CD4-positive, alpha-beta memory T cell (primary cell): ENCODE measurements around the gene SLC35F3. TPM values are rescaled to one million over a fixed set of nuclear protein-coding genes. Genes with fewer than 3 reads are reported as not detected.

Source experiments
- CTCF ChIA-PET: fragments of 350-600 bp; sonication (Branson Sonifier 250); formaldehyde crosslinking; loops from one replicate; lab custom pipeline; 2021; ENCODE audit warnings: inconsistent platforms; ENCODE audit not compliant: partially characterized antibody; lab: Charles Lee
- POLR2A ChIA-PET: fragments of 350-600 bp; sonication (Branson Sonifier 250); formaldehyde crosslinking; loops from one replicate; lab custom pipeline; 2021; ENCODE audit not compliant: partially characterized antibody; lab: Charles Lee
- DNase-seq, 5 donors: peaks; one replicate each; pipeline versions ENCODE4 v3.0.0 to v3.0.0-alpha.2; 2020 to 2022; ENCODE audit warnings: mixed read lengths in 1 of 5
- H3K27ac ChIP-seq: one replicate; pipeline ENCODE4 v1.7.0; 2013; ENCODE audit warnings: low read depth, low read length
- H3K27me3 ChIP-seq: 2 replicates; pipeline ENCODE4 v1.7.0; 2013; ENCODE audit warnings: mild to moderate bottlenecking, low read length, moderate library complexity; ENCODE audit not compliant: insufficient read depth
- H3K36me3 ChIP-seq: 2 replicates; pipeline ENCODE4 v1.7.0; 2013; ENCODE audit warnings: mild to moderate bottlenecking, low read length, moderate library complexity; ENCODE audit not compliant: insufficient read depth
- H3K4me1 ChIP-seq: 2 replicates; pipeline ENCODE4 v1.7.0; 2013; ENCODE audit warnings: mild to moderate bottlenecking, low read length, moderate library complexity; ENCODE audit not compliant: insufficient read depth
- H3K4me3 ChIP-seq, 2 donors: one replicate each; pipeline ENCODE4 v1.7.0; 2013; ENCODE audit warnings: low read length in 2 of 2, mild to moderate bottlenecking in 1 of 2
- H3K9me3 ChIP-seq, 2 donors: one replicate each; pipeline ENCODE4 v1.7.0; 2013; ENCODE audit warnings: low read length in 2 of 2, control low read depth in 1 of 2; ENCODE audit not compliant: control insufficient read depth in 1 of 2
- H3K27ac Mint-ChIP-seq, 7 donors: one replicate each; pipeline ENCODE4 v1.8.0; 2020 to 2021; ENCODE audit warnings: mixed read lengths in 7 of 7, mild to moderate bottlenecking in 6 of 7, inconsistent platforms in 3 of 7, moderate library complexity in 3 of 7
- H3K27me3 Mint-ChIP-seq, 2 donors: one replicate each; pipeline ENCODE4 v1.8.0; 2020 to 2021; ENCODE audit warnings: mixed read lengths in 2 of 2
- H3K36me3 Mint-ChIP-seq, 2 donors: one replicate each; pipeline ENCODE4 v1.8.0; 2020 to 2021; ENCODE audit warnings: mixed read lengths in 2 of 2, inconsistent platforms in 1 of 2, mild to moderate bottlenecking in 1 of 2
- H3K4me1 Mint-ChIP-seq, 4 donors: one replicate each; pipeline ENCODE4 v1.8.0; 2020 to 2021; ENCODE audit warnings: mixed read lengths in 4 of 4, mild to moderate bottlenecking in 1 of 4
- H3K4me3 Mint-ChIP-seq, 8 donors: one replicate each; pipeline ENCODE4 v1.8.0; 2020 to 2021; ENCODE audit warnings: mixed read lengths in 8 of 8, mild to moderate bottlenecking in 7 of 8, moderate library complexity in 6 of 8, inconsistent platforms in 3 of 8
- H3K9me3 Mint-ChIP-seq, 8 donors: one replicate each; pipeline ENCODE4 v1.8.0; 2020 to 2021; ENCODE audit warnings: mixed read lengths in 8 of 8, mild to moderate bottlenecking in 5 of 8, inconsistent platforms in 3 of 8, moderate library complexity in 1 of 8
- intact Hi-C: fragments of 100-400 bp; cut with micrococcal nuclease; formaldehyde crosslinking; loops from one replicate; pipeline ENCODE4 v1.15.1; 2023
- polyA plus RNA-seq, 2 donors: library from polyadenylated mRNA; unstranded; fragments of 300-500 nt; fragmentation: Illumina TruSeq; gene quantifications; one replicate each; pipeline ENCODE4 v1.2.3, GENCODE V29; 2021
- total RNA-seq, 2 experiments: library from RNA; stranded (reverse); gene quantifications; one replicate each; pipeline ENCODE4 v1.2.3, GENCODE V29; 2021

Gene SLC35F3
- total and polyA plus RNA-seq, 4 experiments from 2014 or later: 0.12 to 0.84 TPM; not detected in 2

GRCh38 chr1:234330843-234331215 lies 426.4 kb downstream of the SLC35F3 start:
- Mint-ChIP-seq H3K9me3 (peaks cover 0 to 6% (median 1%) of the 10 kb centered on the region in 8 donors), H3K27ac (no peak overlapping the region), H3K4me1 (peaks cover 7 to 11% (median 9%) of the 10 kb centered on the region in 4 donors), H3K36me3 (no peaks in the 10 kb centered on the region), H3K27me3 (peaks cover 7 to 25% of the 10 kb centered on the region in 2 donors), H3K4me3 (no peak overlapping the region)
- ChIA-PET POLR2A (no interaction called here), CTCF (interaction anchor here (1.6 kb wide), 1 partner anchor 12 kb away, joined by 3 read pairs; no protein-coding TSS in a partner anchor)
- Histone ChIP-seq H3K27me3 (no peaks in the 10 kb centered on the region), H3K36me3 (no peaks in the 10 kb centered on the region), H3K4me3 (no peak overlapping the region), H3K9me3 (no peaks in the 10 kb centered on the region), H3K27ac (no peak overlapping the region), H3K4me1 (peaks cover 7% of the 10 kb centered on the region)
- intact Hi-C loops: no loop called here
- no peak for DNase-seq

- POLR2A ChIA-PET: no interaction called here
- intact Hi-C loops: no loop called here
- no peak for DNase-seq
- Mint-ChIP-seq H3K4me3 (no peak overlapping the region), H3K27ac (no peak overlapping the region), H3K36me3 (no peaks in the 10 kb centered on the region), H3K27me3 (peaks cover 7 to 28% of the 10 kb centered on the region in 2 donors), H3K4me1 (peaks cover 3 to 5% (median 4%) of the 10 kb centered on the region in 4 donors), H3K9me3 (peaks cover 0 to 12% (median 8%) of the 10 kb centered on the region in 8 donors)
- H3K27me3 ChIP-seq: no peaks in the 10 kb centered on the region
- H3K9me3 ChIP-seq: no peaks in the 10 kb centered on the region
- H3K4me1 ChIP-seq: peaks cover 4% of the 10 kb centered on the region
- no peaks in the 10 kb centered on the region for H3K36me3 ChIP-seq
- H3K27ac ChIP-seq: no peak overlapping the region
- H3K4me3 ChIP-seq: no peak overlapping the region
- CTCF ChIA-PET: interaction anchor here (1.6 kb wide), 1 partner anchor 13 kb away, joined by 3 read pairs; no protein-coding TSS in a partner anchor
Measured at GRCh38 chr1:234331507-234331906, 427.0 kb downstream of the SLC35F3 start.

- CTCF ChIA-PET: interaction anchor here (2.2 to 2.5 kb wide), 2 partner anchors 9 to 26 kb away, joined by 8 to 17 read pairs; no protein-coding TSS in a partner anchor
- peaks cover 8 to 19% of the 10 kb centered on the region in 2 donors for H3K27me3 Mint-ChIP-seq
Measured at GRCh38 chr1:234336359-234336758, 431.9 kb downstream of the SLC35F3 start.

GRCh38 chr1:234337233-234337632 lies 432.8 kb downstream of the SLC35F3 start:
- ChIA-PET POLR2A (no interaction called here), CTCF (interaction anchor here (2.2 to 2.5 kb wide), 2 partner anchors 10 to 27 kb away, joined by 8 to 17 read pairs; no protein-coding TSS in a partner anchor)
- no peaks in the 10 kb centered on the region for H3K27me3 ChIP-seq
- peaks cover 1 to 7% of the 10 kb centered on the region in 2 donors for H3K36me3 Mint-ChIP-seq
- peaks cover 0 to 38% (median 26%) of the 10 kb centered on the region in 8 donors for H3K9me3 Mint-ChIP-seq
- intact Hi-C loops: no loop called here
- no peak overlapping the region for H3K4me3 Mint-ChIP-seq
- H3K36me3 ChIP-seq: no peaks in the 10 kb centered on the region
- H3K4me1 ChIP-seq: no peaks in the 10 kb centered on the region
- H3K27ac ChIP-seq: no peak overlapping the region
- peaks cover 8 to 11% of the 10 kb centered on the region in 2 donors for H3K27me3 Mint-ChIP-seq
- no peak for DNase-seq
- H3K4me1 Mint-ChIP-seq: no peaks in the 10 kb centered on the region
- no peak overlapping the region for H3K27ac Mint-ChIP-seq
- H3K9me3 ChIP-seq: no peaks in the 10 kb centered on the region
- no peak overlapping the region for H3K4me3 ChIP-seq

More at GRCh38 chr1:234336359-234336758, 431.9 kb downstream of the SLC35F3 start:
- H3K27me3 ChIP-seq: no peaks in the 10 kb centered on the region
- intact Hi-C loops: no loop called here
- H3K9me3 ChIP-seq: no peaks in the 10 kb centered on the region
- no peak overlapping the region for H3K4me3 Mint-ChIP-seq
- H3K36me3 ChIP-seq: no peaks in the 10 kb centered on the region
- H3K27ac ChIP-seq: no peak overlapping the region
- H3K4me3 ChIP-seq: no peak overlapping the region
- H3K27ac Mint-ChIP-seq: no peak overlapping the region
- no peak for DNase-seq
- H3K36me3 Mint-ChIP-seq: peaks cover 1 to 7% of the 10 kb centered on the region in 2 donors
- no peaks in the 10 kb centered on the region for H3K4me1 Mint-ChIP-seq
- H3K9me3 Mint-ChIP-seq: peaks cover 0 to 38% (median 26%) of the 10 kb centered on the region in 8 donors
- POLR2A ChIA-PET: no interaction called here
- H3K4me1 ChIP-seq: no peaks in the 10 kb centered on the region

- Histone ChIP-seq H3K9me3 (no peaks in the 10 kb centered on the region), H3K27me3 (no peaks in the 10 kb centered on the region), H3K36me3 (no peaks in the 10 kb centered on the region), H3K4me3 (no peak overlapping the region), H3K4me1 (no peaks in the 10 kb centered on the region), H3K27ac (no peak overlapping the region)
- no peak for DNase-seq
- peaks cover 0 to 36% (median 26%) of the 10 kb centered on the region in 8 donors for H3K9me3 Mint-ChIP-seq
- H3K4me1 Mint-ChIP-seq: no peaks in the 10 kb centered on the region
- intact Hi-C loops: no loop called here
- ChIA-PET POLR2A (no interaction called here), CTCF (no interaction called here)
- H3K4me3 Mint-ChIP-seq: no peak overlapping the region
- H3K27ac Mint-ChIP-seq: no peak overlapping the region
- peaks cover 1 to 7% of the 10 kb centered on the region in 2 donors for H3K36me3 Mint-ChIP-seq
- H3K27me3 Mint-ChIP-seq: peaks cover 3 to 7% of the 10 kb centered on the region in 2 donors
Measured at GRCh38 chr1:234340528-234340927, 436.1 kb downstream of the SLC35F3 start.

- peaks cover 0 to 14% (median 9%) of the 10 kb centered on the region in 8 donors for H3K9me3 Mint-ChIP-seq
- ChIA-PET POLR2A (no interaction called here), CTCF (interaction anchor here (1.4 kb wide), 1 partner anchor 20 kb away, joined by 3 read pairs; no protein-coding TSS in a partner anchor)
- no peaks in the 10 kb centered on the region for H3K4me1 Mint-ChIP-seq
- no peaks in the 10 kb centered on the region for H3K36me3 ChIP-seq
- peaks cover 0 to 1% of the 10 kb centered on the region in 2 donors for H3K27me3 Mint-ChIP-seq
- H3K4me1 ChIP-seq: no peaks in the 10 kb centered on the region
- intact Hi-C loops: no loop called here
- no peak for DNase-seq
- H3K27me3 ChIP-seq: no peaks in the 10 kb centered on the region
- no peak overlapping the region for H3K4me3 ChIP-seq
- H3K36me3 Mint-ChIP-seq: no peaks in the 10 kb centered on the region
- H3K27ac ChIP-seq: no peak overlapping the region
- H3K9me3 ChIP-seq: no peaks in the 10 kb centered on the region
- no peak overlapping the region for H3K4me3 Mint-ChIP-seq
- H3K27ac Mint-ChIP-seq: no peak overlapping the region
Measured at GRCh38 chr1:234342774-234343173, 438.3 kb downstream of the SLC35F3 start.

- H3K4me3 Mint-ChIP-seq: no peak overlapping the region
- ChIA-PET CTCF (no interaction called here), POLR2A (no interaction called here)
- peaks cover 0 to 6% (median under 1%) of the 10 kb centered on the region in 8 donors for H3K9me3 Mint-ChIP-seq
- DNase-seq: no peak
- Histone ChIP-seq H3K27me3 (no peaks in the 10 kb centered on the region), H3K4me1 (no peaks in the 10 kb centered on the region), H3K9me3 (no peaks in the 10 kb centered on the region), H3K36me3 (no peaks in the 10 kb centered on the region), H3K4me3 (no peak overlapping the region), H3K27ac (no peak overlapping the region)
- no peak overlapping the region for H3K27ac Mint-ChIP-seq
- no peaks in the 10 kb centered on the region for H3K36me3 Mint-ChIP-seq
- H3K27me3 Mint-ChIP-seq: peaks cover 2 to 6% of the 10 kb centered on the region in 2 donors
- intact Hi-C loops: no loop called here
- no peaks in the 10 kb centered on the region for H3K4me1 Mint-ChIP-seq
Measured at GRCh38 chr1:234345237-234345636, 440.8 kb downstream of the SLC35F3 start.
